Fibroblast of lung (primary cell): ENCODE measurements around the gene GLMN. TPM values are rescaled to one million over a fixed set of nuclear protein-coding genes. Genes with fewer than 3 reads are reported as not detected.

ENCODE experiments used
- DNase-seq, 2 donors: peaks; one replicate each; pipeline versions ENCODE4 v3.0.0 to v3.0.0-alpha.2; 2010; ENCODE audit warnings: low read depth in 2 of 2
- H2AFZ ChIP-seq: 2 replicates; pipeline ENCODE4 v1.5.1; 2012; ENCODE audit warnings: low read length, control low read depth, inconsistent platforms
- H3K27ac ChIP-seq: 2 replicates; pipeline ENCODE4 v1.5.1; 2011; ENCODE audit warnings: low read length, control low read depth; ENCODE audit not compliant: insufficient read depth
- H3K27me3 ChIP-seq: 2 replicates; pipeline ENCODE4 v1.5.1; 2011; ENCODE audit warnings: mild to moderate bottlenecking, low read length; ENCODE audit not compliant: control insufficient read depth, insufficient read depth
- H3K36me3 ChIP-seq: 2 replicates; pipeline ENCODE4 v1.5.1; 2011; ENCODE audit warnings: low read length; ENCODE audit not compliant: control insufficient read depth, insufficient read depth
- H3K4me1 ChIP-seq: 2 replicates; pipeline ENCODE4 v1.5.1; 2011; ENCODE audit warnings: low read length; ENCODE audit not compliant: control insufficient read depth, insufficient read depth; ENCODE audit errors: extremely low read depth
- H3K4me2 ChIP-seq: 2 replicates; pipeline ENCODE4 v1.5.1; 2011; ENCODE audit warnings: low read length, control low read depth; ENCODE audit not compliant: insufficient read depth; ENCODE audit errors: extremely low read depth
- H3K4me3 ChIP-seq, 4 experiments: fragments of 200-600 bp in 1 of 4; sonication (generic) in 1 of 4; replicated peaks in 1 of 4; 2 replicates each; pipeline ENCODE4 v1.5.1; 2011 to 2016; ENCODE audit warnings: low read length in 4 of 4, low read depth in 3 of 4, mild to moderate bottlenecking in 3 of 4, control low read depth in 2 of 4, inconsistent platforms in 1 of 4, mixed read lengths in 1 of 4; ENCODE audit not compliant: insufficient read depth in 1 of 4; ENCODE audit errors: control extremely low read depth in 1 of 4
- H3K79me2 ChIP-seq: 2 replicates; pipeline ENCODE4 v1.5.1; 2012; ENCODE audit warnings: mild to moderate bottlenecking, low read length, inconsistent platforms; ENCODE audit not compliant: control insufficient read depth, insufficient read depth
- H3K9ac ChIP-seq: 2 replicates; pipeline ENCODE4 v1.5.1; 2011; ENCODE audit warnings: mild to moderate bottlenecking, low read length, control low read depth; ENCODE audit not compliant: insufficient read depth
- H3K9me3 ChIP-seq: 2 replicates; pipeline ENCODE4 v1.5.1; 2012; ENCODE audit warnings: low read depth, low read length; ENCODE audit not compliant: control insufficient read depth, insufficient read depth
- H4K20me1 ChIP-seq: 2 replicates; pipeline ENCODE4 v1.5.1; 2011; ENCODE audit warnings: low read length; ENCODE audit not compliant: control insufficient read depth, insufficient read depth; ENCODE audit errors: extremely low read depth
- CTCF ChIP-seq, 2 donors: IDR thresholded peaks in 1 of 2; conservative IDR thresholded peaks in 1 of 2; 1 replicate in 1 of 2; 2 replicates in 1 of 2; pipeline ENCODE4 v1.5.1; 2011 to 2012; ENCODE audit warnings: low read length in 2 of 2, control low read depth in 1 of 2, inconsistent platforms in 1 of 2, low read depth in 1 of 2, mild to moderate bottlenecking in 1 of 2
- EZH2 ChIP-seq: IDR thresholded peaks from 2 replicates; pipeline ENCODE4 v1.5.1; 2012; ENCODE audit warnings: low read length, control low read depth, mild to moderate bottlenecking; ENCODE audit errors: missing control alignments
- polyA plus RNA-seq, 2 donors: library from polyadenylated mRNA; depleted of rRNA in 1 of 2; stranded (reverse) in 1 of 2; unstranded in 1 of 2; fragments of >200 nt; gene quantifications; 2 replicates each; pipeline ENCODE4 v1.2.1, GENCODE V29; 2011 to 2012; ENCODE audit warnings: missing spikeins in 1 of 2
- total RNA-seq: library from RNA; depleted of rRNA; stranded (reverse); fragments of >200 nt; gene quantifications from 2 replicates; pipeline ENCODE4 v1.2.1, GENCODE V29; 2014

Gene GLMN
- total and polyA plus RNA-seq, 2 donors (not counting 1 experiment from before 2014, with no cell fraction given), result 7.8 to 9.1 TPM

DNA sequence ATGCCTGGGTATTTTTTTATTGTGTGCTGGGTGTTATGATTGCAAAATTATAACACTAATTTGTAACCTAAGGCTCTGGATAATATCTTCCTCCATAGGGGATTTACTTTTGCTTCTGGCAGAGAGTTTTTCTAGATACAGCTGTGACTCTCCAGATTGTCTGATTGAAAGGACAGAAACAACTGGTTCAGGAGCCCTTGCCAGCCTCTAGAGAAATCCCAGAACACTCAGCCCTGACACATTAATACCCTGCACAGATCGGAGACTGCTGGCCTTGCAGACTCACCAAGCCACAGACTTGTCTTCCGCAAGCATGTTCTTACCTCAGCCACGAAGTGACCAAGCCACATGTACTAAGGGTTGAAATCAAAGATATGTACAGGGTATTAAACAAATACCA is 70.4 kb downstream of the GLMN start:
- Histone ChIP-seq H3K4me1 (no peaks in the 10 kb centered on the region), H3K4me3 (no peak overlapping the region), H3K36me3 (no peaks in the 10 kb centered on the region), H3K79me2 (no peaks in the 10 kb centered on the region), H3K27me3 (peaks cover 4% of the 10 kb centered on the region), H3K9me3 (no peaks in the 10 kb centered on the region), H3K9ac (no peak overlapping the region), H4K20me1 (no peaks in the 10 kb centered on the region), H2AFZ (no peak overlapping the region), H3K4me2 (no peak overlapping the region), H3K27ac (no peak overlapping the region)
- TF ChIP-seq EZH2, result no peak
- no peak for TF ChIP-seq CTCF (conservative IDR thresholded peaks at IDR 0.05 in 1 of 2, IDR thresholded peaks at IDR 0.05 in 1 of 2; ENCODE audit: low read depth in 1 of 2, low read length in 2 of 2)
- no peak for DNase-seq

DNA sequence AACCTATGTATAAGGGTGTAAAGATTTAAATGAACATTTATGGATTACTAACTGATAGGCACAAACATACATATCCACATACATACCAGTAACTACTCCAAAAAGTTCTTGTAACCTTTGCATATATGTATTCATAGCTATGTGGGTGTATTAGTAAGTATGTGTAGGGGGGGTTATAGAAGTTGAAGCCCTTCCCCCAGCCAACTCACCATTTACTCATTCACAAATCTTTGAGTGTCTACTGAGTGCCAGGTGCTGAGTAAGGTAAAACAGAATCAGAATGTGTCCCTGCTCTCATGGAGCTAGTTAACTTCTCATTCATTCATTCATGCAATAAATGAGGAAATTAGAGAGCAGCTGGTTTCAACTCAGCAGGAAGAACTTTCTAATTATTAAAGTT is 79.8 kb downstream of the GLMN start:
- Histone ChIP-seq H3K9me3 (no peaks in the 10 kb centered on the region), H3K4me1 (no peaks in the 10 kb centered on the region), H3K27ac (no peak overlapping the region), H2AFZ (no peak overlapping the region), H3K36me3 (no peaks in the 10 kb centered on the region), H3K79me2 (no peaks in the 10 kb centered on the region), H3K27me3 (no peaks in the 10 kb centered on the region), H3K4me3 (no peak overlapping the region), H4K20me1 (no peaks in the 10 kb centered on the region), H3K4me2 (no peak overlapping the region), H3K9ac (no peak overlapping the region)
- TF ChIP-seq CTCF (conservative IDR thresholded peaks at IDR 0.05 in 1 of 2, IDR thresholded peaks at IDR 0.05 in 1 of 2; ENCODE audit: low read depth in 1 of 2, low read length in 2 of 2) (no peak), EZH2 (no peak)
- peak in 1 of 2 donors; percentile 4 for DNase-seq

DNA sequence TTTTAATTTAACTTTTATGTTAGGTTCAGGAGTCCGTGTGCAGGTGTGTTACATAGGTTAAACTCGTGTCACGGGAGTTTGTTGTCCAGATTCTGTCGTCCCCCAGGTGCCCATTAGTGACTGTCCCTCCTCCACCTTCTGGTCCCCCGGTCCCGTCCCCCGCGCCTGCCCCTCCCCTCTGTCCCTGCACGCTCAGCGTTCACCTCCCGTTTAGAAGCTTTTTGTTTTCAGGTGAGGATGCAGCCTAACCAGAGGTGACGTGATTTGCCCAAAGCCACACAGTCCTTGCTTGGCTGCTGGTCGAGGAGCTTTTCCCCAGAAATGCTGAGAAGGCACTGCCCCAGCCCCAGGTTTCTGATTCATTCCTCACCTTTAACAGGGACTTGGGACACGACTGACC is 80.2 kb downstream of the GLMN start:
- no peak for DNase-seq
- no peak overlapping the region for H3K27ac ChIP-seq
- H3K4me2 ChIP-seq, result no peak overlapping the region
- H3K27me3 ChIP-seq, result no peaks in the 10 kb centered on the region
- TF ChIP-seq EZH2 (no peak), CTCF (conservative IDR thresholded peaks at IDR 0.05 in 1 of 2, IDR thresholded peaks at IDR 0.05 in 1 of 2; ENCODE audit: low read depth in 1 of 2, low read length in 2 of 2) (no peak)
- H3K9me3 ChIP-seq, result no peaks in the 10 kb centered on the region
- no peak overlapping the region for H3K9ac ChIP-seq
- no peaks in the 10 kb centered on the region for H4K20me1 ChIP-seq
- H3K36me3 ChIP-seq, result no peaks in the 10 kb centered on the region
- H3K4me1 ChIP-seq, result no peaks in the 10 kb centered on the region
- no peaks in the 10 kb centered on the region for H3K79me2 ChIP-seq
- no peak overlapping the region for H3K4me3 ChIP-seq
- H2AFZ ChIP-seq, result no peak overlapping the region
